Measurements from ENCODE around the gene PCDHB1.
A peak's percentile ranks its signal among the peaks of the same experiment; 100 is the strongest.

PCDHB1 gene

DNA sequence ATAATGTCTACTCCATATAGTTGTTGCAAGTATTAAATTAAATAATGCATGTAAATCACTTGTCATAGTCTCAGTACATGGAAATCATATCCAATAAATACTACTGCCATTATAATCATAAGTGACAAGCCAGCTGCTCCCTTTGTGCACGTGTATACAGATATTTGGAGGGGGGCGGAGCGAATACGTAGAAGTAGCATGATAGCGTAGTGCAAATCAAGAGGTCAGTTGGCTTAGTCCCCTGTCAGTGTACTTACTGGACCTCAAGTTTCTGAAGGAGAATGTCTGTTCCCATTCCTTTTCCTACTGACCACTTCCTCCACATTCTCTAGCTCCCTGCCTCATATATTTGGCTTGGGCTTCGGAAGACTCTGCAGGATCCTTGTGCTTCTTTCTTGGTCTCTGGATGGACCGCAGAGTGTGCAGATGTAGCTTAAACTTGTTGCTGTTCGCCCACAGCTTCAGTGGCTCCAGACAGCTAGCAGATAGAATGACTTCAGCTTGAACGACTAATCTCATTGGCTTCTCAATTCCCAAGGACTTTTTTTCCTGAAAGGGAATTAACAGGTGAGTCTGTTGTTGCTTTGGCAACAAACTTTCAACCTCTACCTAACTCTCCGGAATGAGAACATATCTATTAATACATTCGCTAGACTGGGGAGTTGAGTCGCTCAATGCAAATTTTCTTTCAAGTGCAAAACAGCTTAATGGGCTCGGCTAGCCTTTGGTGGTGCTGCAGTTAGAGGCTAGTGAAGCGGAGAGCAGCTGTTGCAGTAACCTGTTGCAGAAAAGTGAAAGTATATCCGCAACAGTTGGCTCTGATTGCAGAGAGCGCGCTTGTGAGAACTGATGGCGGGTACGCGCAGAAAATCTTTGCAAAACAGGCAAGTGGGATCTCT lies at the start of gene PCDHB1:
PCDHB1 (plus strand) TSS at position 753 of the 899 bp plus-strand sequence; CDS start at position 850, 97 bp downstream.
- no peak for DNase-seq

- DNase-seq: no peak
Measured at GRCh38 chr5:141001446-141001843, 49.7 kb upstream of the PCDHB1 start.

GRCh38 chr5:141001844-141002604 lies 49.1 kb upstream of the PCDHB1 start:
- DNase-seq: no peak

GRCh38 chr5:141002605-141002965 lies 48.6 kb upstream of the PCDHB1 start:
- DNase-seq: no peak

GRCh38 chr5:141003031-141003430 lies 48.1 kb upstream of the PCDHB1 start:
- DNase-seq: no peak

GRCh38 chr5:141003791-141004611 lies 47.2 kb upstream of the PCDHB1 start:
- no peak for DNase-seq

DNA sequence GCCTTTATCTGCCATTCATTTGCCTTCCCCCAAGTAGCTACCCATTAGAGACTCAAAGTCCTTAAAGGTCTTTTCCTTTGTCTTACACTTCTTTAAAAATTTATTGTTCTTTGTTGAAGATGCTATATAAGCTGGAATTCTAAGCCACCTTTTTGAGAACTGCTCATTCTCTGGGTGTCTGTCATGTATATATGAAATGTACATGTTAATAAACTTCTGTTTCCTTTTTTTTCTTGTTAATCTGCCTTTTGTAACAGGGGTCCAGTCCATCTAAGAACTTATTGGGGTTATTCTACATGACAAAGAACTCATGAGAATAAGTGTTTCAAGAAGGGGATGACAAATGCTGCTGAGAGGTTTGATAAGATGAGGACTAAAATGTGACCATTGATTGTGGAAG lies 43.4 kb upstream of the PCDHB1 start:
- no peak for DNase-seq

- DNase-seq: no peak
Measured at GRCh38 chr5:141010047-141010793, 41.0 kb upstream of the PCDHB1 start.

DNA sequence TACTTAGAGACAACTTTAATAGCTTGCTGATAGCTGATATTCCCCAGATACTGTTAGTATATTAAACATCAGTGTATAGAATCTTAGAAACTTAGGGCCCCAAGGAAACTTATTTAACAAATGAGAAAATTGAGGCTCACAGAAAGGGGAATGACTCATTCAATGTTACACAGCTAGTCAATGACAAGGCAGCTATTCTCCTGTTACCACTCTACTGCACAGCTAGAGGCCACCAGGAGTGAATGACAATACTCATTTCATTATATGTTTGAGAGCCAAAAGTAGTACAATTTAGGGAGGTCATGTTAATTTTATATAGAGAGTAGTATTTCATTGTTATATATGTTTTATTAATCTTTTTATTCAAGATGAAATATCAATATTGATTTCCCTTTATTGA lies 33.2 kb upstream of the PCDHB1 start:
- DNase-seq: no peak

DNA sequence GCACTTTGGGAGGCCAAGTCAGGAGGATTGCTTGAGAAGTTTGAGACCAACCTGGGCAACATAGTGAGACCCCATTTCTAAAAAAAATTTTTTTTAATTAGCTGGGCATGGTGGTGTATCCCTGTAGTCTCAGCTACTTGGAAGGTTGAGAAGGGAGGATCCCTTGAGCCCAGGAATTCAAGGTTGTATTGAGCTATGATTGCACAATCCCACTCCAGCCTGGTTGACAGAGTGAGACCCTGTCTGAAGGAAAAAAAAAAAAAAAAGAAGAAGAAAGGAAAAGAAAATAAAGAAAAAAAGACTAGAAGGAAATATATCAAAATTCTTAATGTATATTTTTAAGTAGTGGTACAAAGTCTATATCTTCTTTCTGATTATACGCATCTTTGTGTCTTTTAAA lies 28.8 kb upstream of the PCDHB1 start:
- no peak for DNase-seq

DNA sequence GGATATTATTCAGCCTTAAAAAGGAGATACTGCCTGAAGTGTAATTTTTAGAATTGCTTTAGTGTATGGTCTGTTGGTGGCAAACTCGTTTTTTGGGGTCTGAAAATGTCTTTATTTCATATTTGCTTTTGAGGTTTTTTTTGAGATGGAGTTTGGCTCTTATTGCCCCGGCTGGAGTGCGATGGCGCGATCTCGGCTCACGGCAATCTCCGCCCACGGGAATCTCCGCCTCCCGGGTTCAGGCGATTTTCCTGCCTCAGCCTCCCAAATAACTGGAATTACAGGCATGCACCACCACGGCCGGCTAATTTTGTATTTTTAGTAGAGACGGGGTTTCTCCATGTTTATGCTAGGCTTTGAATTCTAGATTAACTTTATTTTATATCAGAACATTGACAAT lies 20.2 kb upstream of the PCDHB1 start:
- DNase-seq: no peak

DNA sequence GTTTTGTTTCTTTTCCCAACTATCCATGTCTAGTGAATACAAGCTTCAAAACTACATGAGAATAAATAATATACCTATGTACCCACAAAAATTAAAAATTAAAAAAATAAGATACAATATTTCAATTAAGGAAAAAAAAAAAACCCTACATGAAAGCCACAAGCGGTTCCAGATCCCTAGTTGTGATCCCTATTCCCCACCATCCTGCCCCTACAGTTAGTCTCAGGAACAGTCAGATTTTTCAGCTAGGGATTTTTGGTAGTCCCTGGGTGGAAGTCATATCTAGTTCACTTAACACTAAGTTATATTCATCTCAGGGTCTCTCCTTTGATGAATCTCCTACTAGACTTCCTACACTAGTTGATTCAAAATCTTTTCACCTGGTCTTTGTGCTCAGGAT lies 18.5 kb upstream of the PCDHB1 start:
- no peak for DNase-seq

DNA sequence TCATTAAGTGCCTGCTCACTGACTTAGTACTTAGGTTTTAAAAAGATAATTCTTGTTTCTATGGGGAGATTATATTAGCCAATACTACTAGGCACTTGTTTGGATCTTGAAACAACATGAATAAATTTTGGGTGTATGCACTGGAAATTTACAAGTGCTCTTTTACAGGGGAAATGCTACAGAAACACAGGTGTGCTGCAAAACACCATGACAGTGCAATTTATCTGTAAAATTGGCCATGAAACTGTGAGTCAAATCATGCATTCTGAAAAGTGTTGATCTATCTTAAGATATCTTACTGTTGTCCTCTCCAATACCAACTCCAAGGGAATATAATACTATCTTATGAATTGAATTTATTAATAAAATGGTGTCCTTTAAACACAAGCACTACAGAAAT lies 12.1 kb upstream of the PCDHB1 start:
- no peak for DNase-seq

DNA sequence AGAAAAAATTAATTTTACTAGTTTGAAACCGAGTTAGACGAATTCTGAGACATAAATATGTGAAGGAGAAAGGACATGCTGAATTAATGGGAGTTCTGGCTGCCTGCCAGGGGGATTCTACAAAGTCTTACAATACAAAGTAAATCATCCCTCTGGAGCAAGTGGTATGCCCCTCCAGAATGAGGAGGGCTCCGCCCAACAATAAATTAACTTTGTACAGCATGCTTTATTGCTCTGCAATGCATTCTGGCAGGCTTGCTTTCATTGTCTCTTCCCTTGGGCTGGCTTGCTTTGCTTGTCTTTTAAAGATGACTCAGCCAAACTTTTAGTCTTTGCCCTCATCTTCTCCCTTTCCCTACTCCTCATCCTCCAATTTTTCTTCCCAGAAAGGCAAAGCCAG lies 11.7 kb upstream of the PCDHB1 start:
- DNase-seq: no peak

DNA sequence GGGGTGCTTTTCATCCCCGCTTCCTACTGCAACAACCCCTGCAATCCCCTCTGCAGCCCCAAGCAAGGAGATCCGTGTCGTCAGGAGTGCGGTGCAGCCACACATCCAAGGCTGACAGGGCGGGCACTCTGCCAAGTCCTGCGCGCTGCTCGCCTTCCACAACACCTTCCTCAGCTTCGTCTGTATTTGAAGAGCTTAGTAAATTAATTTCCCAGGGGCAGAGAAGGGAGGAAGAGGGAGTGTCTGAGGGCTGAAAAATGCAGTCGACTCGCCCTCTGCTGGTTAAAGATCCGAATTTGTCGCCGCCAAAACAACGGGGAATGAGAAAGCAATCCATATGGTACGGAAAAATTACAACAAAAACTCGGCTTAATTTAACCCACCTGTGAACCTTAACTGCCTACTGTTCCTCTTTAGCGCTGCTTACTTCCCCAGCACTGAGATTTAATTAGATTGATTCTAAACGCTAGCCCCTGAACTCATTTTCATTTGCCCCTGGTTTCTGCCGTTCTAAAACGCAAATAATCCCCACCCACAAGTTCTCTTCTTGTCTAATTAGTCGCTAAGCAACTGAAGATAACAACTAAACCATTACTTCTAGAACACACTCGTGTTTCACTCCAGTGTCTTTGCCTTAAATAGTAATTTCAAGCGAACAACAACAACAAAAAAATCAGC lies 10.9 kb upstream of the PCDHB1 start:
- no peak for DNase-seq

DNA sequence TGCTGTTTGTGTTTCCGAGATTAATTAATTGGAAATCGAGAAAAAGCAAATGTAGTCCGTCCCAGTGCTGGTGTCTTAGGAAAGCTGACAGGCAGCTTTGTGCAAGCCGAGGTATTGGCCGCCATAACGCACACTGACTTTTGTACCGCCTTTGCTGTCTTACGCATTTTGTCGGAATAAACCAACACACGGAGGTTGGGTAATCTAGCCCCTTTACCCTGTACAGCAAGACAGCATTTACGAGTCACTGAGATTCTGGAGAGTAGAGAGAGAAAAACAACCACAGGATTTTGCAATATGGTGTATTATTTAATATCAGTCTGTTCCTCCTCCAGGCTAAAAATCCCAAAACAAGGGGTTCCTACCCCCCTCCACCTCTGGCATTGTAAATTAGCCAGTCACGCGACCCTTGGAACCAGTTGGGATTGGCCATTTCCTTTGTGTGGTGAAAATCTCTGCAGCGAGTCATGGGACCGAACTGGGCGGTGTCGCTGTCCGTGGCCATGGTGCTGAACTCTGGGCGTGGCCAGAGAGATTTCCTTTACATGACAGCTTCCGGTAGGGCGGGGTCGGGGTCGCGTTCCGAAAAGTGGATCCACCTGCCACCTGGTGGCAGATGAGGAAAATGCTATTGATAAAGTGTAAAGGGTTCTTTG lies 10.3 kb upstream of the PCDHB1 start:
- peak; percentile 49 for DNase-seq

GRCh38 chr5:141041427-141041785 lies 9.8 kb upstream of the PCDHB1 start:
- DNase-seq: no peak

DNA sequence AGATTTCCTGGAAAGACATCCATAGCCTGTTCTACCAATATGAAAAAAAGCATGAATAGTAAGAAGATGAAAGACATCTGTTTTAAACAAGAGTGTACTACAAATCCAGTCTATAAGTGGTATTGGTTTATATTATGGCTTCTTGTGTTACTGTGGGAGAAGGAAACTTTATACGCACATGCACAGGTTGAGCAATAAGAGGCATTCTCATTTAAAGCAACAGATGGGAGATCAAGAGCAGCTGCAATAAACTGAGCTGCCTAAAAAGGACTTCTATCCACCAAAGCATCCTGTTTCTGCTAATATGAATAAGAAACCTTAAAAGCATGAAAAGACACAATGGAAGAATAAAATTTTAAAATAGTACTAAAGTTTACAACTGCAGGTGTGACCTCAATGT lies 8.6 kb upstream of the PCDHB1 start:
- no peak for DNase-seq

GRCh38 chr5:141051521-141051866 lies 320 bp downstream of the PCDHB1 start:
- DNase-seq: no peak

DNA sequence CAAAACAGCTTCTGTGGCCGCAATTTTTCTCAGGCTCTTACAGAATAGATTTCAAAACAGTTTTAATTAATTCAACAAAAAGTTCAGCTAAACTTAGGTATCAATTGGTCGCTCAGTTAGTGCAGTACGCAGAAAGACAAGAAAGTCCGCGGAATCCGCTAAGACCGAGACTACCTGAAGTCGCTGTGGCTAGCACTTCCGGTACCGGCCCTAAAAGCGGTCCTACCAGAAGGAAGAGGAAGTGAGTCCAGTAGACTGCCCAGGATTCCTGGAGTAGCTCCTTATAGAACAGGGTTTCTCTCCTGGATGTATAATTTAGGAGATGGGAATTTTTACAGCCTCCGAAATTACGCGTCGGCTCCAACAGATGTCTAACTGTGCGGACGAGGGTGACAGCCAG lies 26.7 kb downstream of the PCDHB1 start:
- no peak for DNase-seq

DNA sequence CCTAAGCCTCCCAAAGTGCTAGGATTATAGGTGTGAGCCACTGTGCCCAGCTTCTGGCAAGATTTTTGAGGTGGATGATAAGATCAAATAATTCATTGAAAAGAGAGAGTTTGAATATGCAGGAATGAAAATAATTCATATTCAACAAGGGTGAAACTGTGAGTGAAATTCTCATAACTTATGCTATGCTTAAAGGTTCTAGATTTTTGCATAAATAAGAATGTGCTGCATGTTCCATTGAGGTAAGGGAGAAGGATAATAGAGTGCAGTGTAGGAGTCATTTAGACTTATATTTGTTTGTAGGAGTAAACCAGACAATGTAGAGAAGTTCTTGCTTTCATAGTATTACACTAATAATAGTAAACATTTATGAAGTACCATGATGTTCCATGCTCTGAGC lies 31.1 kb downstream of the PCDHB1 start:
- no peak for DNase-seq

Data from stimulated activated CD4-positive, alpha-beta T cell treated with anti-CD3 and anti-CD28 coated beads, Interleukin-12 subunit alpha, Interleukin-12 subunit beta, amount 100 ng/mL, for 4 hours (primary cell).